CD4-positive, alpha-beta T cell treated with Interleukin-1 beta for 1 hour (primary cell): ENCODE data around the gene GTF2IRD1.
"Not testable (repeated sequence)": the region's sequence is repeated elsewhere in the genome, so short reads cannot be mapped to it uniquely, and the experiment has no call there.

Experiments
- DNase-seq, 2 donors: peaks; one replicate each; pipeline ENCODE4 v3.0.0-alpha.2; 2020 to 2022

Gene GTF2IRD1

GRCh38 chr7:74606909-74607510, 153.3 kb downstream of the GTF2IRD1 start:
- DNase-seq, result no peak

GRCh38 chr7:74612015-74612829, 158.5 kb downstream of the GTF2IRD1 start:
- no peak for DNase-seq

DNA sequence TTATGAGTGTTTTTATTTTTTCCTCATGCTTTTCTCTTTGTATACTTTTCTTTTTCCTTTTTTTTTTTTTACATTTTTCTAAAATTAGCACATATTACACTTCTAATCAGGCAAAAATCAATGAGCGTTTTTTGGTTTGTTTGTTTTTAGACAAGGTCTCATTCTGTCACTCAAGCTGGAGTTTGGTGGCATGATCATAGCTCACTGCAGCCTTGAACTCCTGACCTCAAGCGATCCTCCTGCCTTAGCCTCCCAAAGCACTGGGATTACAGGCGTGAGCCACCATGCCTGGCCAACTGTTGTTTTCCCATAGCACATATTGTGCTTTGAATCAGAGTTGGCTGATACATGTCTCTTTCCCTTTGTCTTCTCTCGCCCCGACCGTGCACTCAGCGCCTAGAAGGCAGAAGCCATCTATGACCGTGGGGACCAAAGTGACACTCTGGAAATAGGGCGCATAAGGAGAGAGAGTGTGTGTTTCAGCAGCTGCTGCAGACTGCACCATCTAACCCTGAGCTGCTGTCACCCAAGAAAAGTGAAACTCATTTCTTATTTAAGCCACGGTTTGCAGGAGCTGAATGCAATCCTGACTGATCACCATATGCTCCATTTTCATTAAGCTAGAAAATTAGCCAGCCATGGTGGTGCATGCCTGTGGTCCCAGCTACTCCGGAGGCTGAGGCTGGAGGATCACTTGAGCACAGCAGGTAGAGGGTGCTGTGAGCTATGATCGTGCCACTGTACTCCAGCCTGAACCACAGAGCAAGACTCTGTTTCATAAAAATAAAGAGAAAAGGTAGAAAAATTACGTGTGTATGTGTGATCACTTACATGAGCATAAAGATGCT, 162.5 kb downstream of the GTF2IRD1 start:
- no peak for DNase-seq

DNA sequence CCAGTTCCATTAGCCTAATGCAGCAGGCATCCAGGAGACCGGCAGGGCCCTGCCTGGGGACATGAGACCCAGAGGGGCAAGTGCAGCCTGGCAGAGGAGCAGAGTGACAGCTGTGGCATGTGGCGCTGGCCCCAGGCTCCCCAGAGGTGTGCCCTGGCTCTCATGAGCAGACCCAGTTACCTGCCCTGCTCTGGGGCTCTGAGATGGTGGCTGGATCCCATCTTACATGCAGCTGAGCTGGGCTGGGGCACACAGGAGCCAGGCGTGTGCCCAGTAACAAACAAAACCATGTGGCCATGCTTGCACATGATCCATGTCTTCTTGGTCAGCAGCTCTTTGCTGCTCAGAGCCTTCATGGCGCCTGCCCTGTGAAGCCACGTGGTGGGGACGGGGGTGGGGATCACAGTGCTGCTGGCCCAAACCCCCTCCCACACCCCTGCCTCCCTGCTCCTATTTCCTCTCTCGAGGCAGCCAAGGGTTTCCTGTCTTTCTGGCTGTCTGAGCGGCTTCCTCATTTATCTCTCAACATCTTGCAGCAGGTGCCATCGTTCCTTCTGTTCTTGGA, 163.6 kb downstream of the GTF2IRD1 start:
- DNase-seq, result peak in 1 of 2 donors; percentile 6

DNA sequence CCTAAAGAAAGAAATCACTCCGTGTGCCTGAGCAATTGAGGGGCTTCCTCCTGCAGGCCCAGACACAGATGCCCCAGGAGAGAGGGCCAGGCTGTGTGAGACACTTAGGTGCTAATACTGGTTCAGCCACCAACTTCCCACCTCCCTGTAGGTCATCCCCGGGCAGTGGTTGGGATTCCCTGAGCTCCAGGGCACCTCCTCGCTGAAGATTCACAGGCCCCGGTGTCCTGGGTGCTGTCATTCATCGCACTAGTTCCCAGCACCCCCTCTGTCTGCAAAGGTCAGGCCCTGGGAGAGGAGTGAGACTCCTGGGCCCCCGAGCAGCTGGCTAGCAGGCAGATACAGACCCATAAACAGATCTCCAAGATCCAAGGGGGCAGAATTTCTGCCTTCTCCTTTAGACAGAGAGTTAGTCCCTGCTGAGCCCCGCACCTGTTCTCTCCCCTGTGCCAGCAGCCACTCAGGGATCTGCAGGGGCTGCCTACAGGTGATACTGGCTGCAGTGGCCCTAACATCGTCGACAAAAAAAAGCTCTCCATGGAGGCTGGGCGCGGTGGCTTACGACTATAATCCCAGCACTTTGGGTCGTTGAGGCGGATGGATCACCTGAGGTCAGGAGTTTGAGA, 165.6 kb downstream of the GTF2IRD1 start:
- no peak for DNase-seq

- no peak for DNase-seq
These were observed 168.6 kb downstream of the GTF2IRD1 start for GRCh38 chr7:74622228-74622749.

DNA sequence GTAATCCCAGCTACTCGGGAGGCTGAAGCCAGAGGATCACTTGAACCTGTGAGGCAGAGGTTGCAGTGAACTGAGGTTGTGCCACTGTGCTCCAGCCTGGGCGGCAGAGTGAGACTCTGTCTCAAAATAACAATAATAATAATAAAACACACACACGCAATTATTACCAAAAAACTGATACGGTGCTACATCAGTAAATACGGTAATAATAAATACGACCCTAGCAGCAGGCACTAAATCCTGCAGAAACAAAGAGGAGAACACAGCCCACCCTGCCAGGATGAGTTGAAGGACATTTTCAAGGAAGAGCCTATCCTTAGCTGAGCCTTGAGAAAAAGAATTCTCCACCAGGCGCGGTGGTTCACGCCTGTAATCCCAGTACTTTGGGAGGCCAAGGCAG, 169.4 kb downstream of the GTF2IRD1 start:
- DNase-seq, result no peak

- peak in 1 of 2 donors; percentile 23 for DNase-seq
These were observed 171.7 kb downstream of the GTF2IRD1 start for GRCh38 chr7:74625446-74625845.

GRCh38 chr7:74627661-74628411, 174.1 kb downstream of the GTF2IRD1 start:
- DNase-seq, result no peak

DNA sequence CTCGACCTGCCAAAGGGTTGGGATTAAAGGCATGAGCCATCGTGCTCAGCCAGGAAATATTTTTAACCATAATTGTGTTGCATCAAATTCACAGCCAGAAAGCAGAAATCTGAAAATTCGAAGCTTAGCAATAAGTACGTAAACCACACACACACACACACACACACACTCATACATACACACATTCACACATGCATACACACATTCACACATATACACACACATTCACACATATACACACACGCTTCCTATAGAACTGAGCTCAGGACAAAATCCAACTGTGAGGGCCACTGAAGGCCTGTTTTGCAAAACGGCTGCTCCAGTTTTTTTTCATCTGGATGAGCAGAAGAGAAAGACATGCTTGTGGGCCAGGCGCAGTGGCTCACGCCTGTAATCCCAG, 178.8 kb downstream of the GTF2IRD1 start:
- DNase-seq, result no peak

- DNase-seq, result no peak
These were observed 179.8 kb downstream of the GTF2IRD1 start for GRCh38 chr7:74633451-74633921.

DNA sequence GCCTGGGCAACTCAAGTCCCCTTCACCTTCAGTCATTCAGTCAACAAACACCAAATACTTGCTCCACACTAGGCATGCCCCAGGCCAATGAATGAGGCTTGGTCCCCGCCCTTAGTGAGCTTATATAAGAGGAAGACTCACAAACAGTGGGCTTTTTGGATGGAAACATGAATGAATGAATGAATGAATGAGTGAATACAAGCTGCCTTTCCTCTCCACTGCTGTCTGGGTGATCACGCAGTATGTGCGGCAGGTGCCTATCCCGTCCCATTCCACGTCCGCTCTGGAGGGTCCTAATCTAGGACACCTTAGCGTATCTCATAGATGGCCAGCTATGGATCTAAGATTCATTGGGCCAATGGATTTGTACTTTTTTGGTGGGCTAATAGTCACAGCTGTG, 184.0 kb downstream of the GTF2IRD1 start:
- DNase-seq, result no peak

DNA sequence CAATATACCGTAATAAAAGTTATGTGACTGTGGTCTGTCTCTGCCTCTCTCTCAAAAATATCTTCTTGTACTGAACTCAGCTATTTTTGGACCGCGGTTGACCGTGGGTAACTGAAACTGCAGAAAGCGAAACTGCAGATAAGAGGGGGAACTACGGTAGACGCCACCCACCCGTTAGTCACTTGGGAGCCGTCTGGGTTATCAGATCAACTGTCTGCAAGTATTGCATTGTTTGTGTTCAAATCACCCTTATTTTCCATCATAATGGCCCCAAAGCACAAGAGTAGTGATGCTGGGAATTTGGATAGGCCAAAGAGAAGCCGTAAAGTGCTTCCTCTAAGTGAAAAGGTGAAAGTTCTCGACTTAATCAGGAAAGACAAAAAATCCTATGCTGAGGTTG, 196.3 kb downstream of the GTF2IRD1 start:
- peak; percentile 76 for DNase-seq

- DNase-seq, result not testable (repeated sequence)
These were observed 196.9 kb downstream of the GTF2IRD1 start for GRCh38 chr7:74650493-74651132.

DNA sequence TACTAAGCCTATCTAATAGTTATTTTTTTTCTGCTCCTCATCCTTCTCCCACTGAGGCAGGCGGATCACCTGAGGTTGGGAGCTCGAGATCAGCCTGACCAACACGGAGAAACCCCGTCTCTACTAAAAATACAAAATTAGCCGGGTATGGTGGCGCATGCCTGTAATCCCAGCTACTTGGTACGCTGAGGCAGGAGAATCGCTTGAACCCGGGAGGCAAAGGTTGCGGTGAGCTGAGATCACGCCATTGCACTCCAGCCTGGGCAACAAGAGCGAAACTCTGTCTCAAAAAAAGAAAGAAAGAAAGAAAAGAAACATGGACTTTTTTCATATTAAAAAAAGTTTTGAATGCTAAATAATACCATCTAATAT, 197.4 kb downstream of the GTF2IRD1 start:
- DNase-seq, result not testable (repeated sequence)
